A549 (cell line): ENCODE measurements around the gene PSAT1. TPM values are rescaled to one million over a fixed set of nuclear protein-coding genes. Genes with fewer than 3 reads are reported as not detected.

Experiments
- ATAC-seq, 2 experiments: fragments of 200-7000 bp in 1 of 2; fragments of >200 bp in 1 of 2; cut with Nextera tagmentation in 1 of 2; cut with Tn5 transposase in 1 of 2; 3 replicates each; pipeline versions ENCODE4 v1.8.0 to v1.9.1; 2018 to 2020; ENCODE audit warnings: mild to moderate bottlenecking in 1 of 2, moderate library complexity in 1 of 2
- CTCF ChIA-PET: fragments of 300-600 bp; sonication (Branson Sonifier 250); formaldehyde crosslinking; extraction: SDS; loops from one replicate; lab custom pipeline; 2021; ENCODE audit warnings: antibody characterized with exemption, inconsistent platforms; lab: Yijun Ruan, JAX
- POLR2A ChIA-PET: fragments of 350-600 bp; formaldehyde crosslinking; extraction: SDS; loops from one replicate; lab custom pipeline; 2021; ENCODE audit warnings: antibody characterized with exemption, inconsistent platforms; lab: Yijun Ruan, JAX
- DNase-seq, 2 experiments: peaks; one replicate each; pipeline versions ENCODE4 v3.0.0 to v3.0.0-alpha.2; 2011 to 2016; ENCODE audit warnings: low read depth in 1 of 2, low spot score in 1 of 2
- FAIRE-seq: peaks from 2 replicates; lab custom pipeline; 2011; peaks lifted over from hg19 to GRCh38; lab: Jason Lieb, UNC
- H3K27ac ChIP-seq, 2 experiments: fragments of >200 bp; sonication (Bioruptor Twin); formaldehyde crosslinking; 3 replicates each; pipeline ENCODE4 v1.5.1; 2016 to 2017
- H3K4me1 ChIP-seq: fragments of >200 bp; sonication (Bioruptor Twin); formaldehyde crosslinking; 3 replicates; pipeline ENCODE4 v1.6.1; 2016
- H3K4me2 ChIP-seq: fragments of >200 bp; sonication (Bioruptor Twin); formaldehyde crosslinking; 3 replicates; pipeline ENCODE4 v1.6.1; 2016
- H3K4me3 ChIP-seq: fragments of >200 bp; sonication (Bioruptor Twin); formaldehyde crosslinking; 3 replicates; pipeline ENCODE4 v1.5.1; 2016
- H3K9me3 ChIP-seq: fragments of >200 bp; sonication (Bioruptor Twin); formaldehyde crosslinking; 3 replicates; pipeline ENCODE4 v1.6.1; 2016
- CEBPB ChIP-seq, 2 experiments: fragments of >200 bp in 1 of 2; sonication (Bioruptor Twin) in 1 of 2; formaldehyde crosslinking in 1 of 2; IDR thresholded peaks; 2 replicates each; pipeline ENCODE4 v1.6.1; 2012 to 2016
- CHD2 ChIP-seq: fragments of 150-350 bp; IDR thresholded peaks from 2 replicates; pipeline ENCODE4 v1.6.1; 2014; ENCODE audit warnings: low read length; ENCODE audit not compliant: partially characterized antibody
- CHD4 ChIP-seq: fragments of 200-600 bp; sonication (generic); IDR thresholded peaks from 2 replicates; pipeline ENCODE4 v1.6.1; 2016; ENCODE audit warnings: antibody characterized with exemption, mild to moderate bottlenecking, borderline replicate concordance
- EP300 ChIP-seq, 2 experiments: fragments of >200 bp; sonication (Bioruptor Twin); formaldehyde crosslinking; IDR thresholded peaks; 2 replicates in 1 of 2; 3 replicates in 1 of 2; pipeline ENCODE4 v1.6.1; 2016 to 2017
- ESRRA ChIP-seq: fragments of 150-350 bp; IDR thresholded peaks from 2 replicates; pipeline ENCODE4 v1.6.1; 2014; ENCODE audit warnings: mild to moderate bottlenecking, low read length, borderline replicate concordance
- FOSL2 ChIP-seq, 2 experiments: fragments of 450-650 bp in 1 of 2; fragments of >200 bp in 1 of 2; sonication (Bioruptor Twin) in 1 of 2; formaldehyde crosslinking; IDR thresholded peaks; 2 replicates each; pipeline versions ENCODE4 v1.5.0 to v1.6.1; 2016 to 2020; ENCODE audit warnings: mild to moderate bottlenecking in 1 of 2, moderate library complexity in 1 of 2
- FOXS1 ChIP-seq: fragments of 250-450 bp; sonication (Bioruptor Pico); IDR thresholded peaks from 2 replicates; pipeline ENCODE4 v1.5.0; 2020; ENCODE audit warnings: mild to moderate bottlenecking, moderate library complexity
- GATA3 ChIP-seq: IDR thresholded peaks from 2 replicates; pipeline ENCODE4 v1.6.1; 2012; ENCODE audit warnings: borderline replicate concordance
- HOXB5 ChIP-seq: fragments of 250-450 bp; sonication (Bioruptor Pico); IDR thresholded peaks from 2 replicates; pipeline ENCODE4 v1.5.0; 2020; ENCODE audit warnings: mild to moderate bottlenecking, moderate library complexity
- JUN ChIP-seq, 2 experiments: fragments of >200 bp; sonication (Bioruptor Twin); formaldehyde crosslinking; IDR thresholded peaks; 2 replicates in 1 of 2; 3 replicates in 1 of 2; pipeline ENCODE4 v1.6.1; 2016 to 2017
- KDM5A ChIP-seq: fragments of 200-600 bp; sonication (generic); IDR thresholded peaks from 2 replicates; pipeline ENCODE4 v1.6.1; 2016; ENCODE audit warnings: antibody characterized with exemption, mild to moderate bottlenecking
- MAFK ChIP-seq: fragments of 450-650 bp; IDR thresholded peaks from 2 replicates; pipeline ENCODE4 v1.6.1; 2014; ENCODE audit not compliant: partially characterized antibody
- MAZ ChIP-seq: fragments of 150-350 bp; IDR thresholded peaks from 2 replicates; pipeline ENCODE4 v1.6.1; 2014; ENCODE audit warnings: antibody characterized with exemption, low read depth, low read length, borderline replicate concordance
- MYC ChIP-seq: IDR thresholded peaks from 2 replicates; pipeline ENCODE4 v1.6.1; 2012; ENCODE audit warnings: mild to moderate bottlenecking, inconsistent platforms, low read length, improper control_type of control experiment, borderline replicate concordance
- PHF8 ChIP-seq: fragments of 200-600 bp; sonication (generic); IDR thresholded peaks from 2 replicates; pipeline ENCODE4 v1.6.1; 2016; ENCODE audit warnings: low read depth, mild to moderate bottlenecking, antibody characterized with exemption, moderate library complexity, borderline replicate concordance
- POLR2A ChIP-seq: IDR thresholded peaks from 2 replicates; pipeline ENCODE4 v1.6.1; 2012; ENCODE audit warnings: mild to moderate bottlenecking, low read length
- POLR2AphosphoS2 ChIP-seq: conservative IDR thresholded peaks from 2 replicates; pipeline ENCODE4 v1.6.1; 2012; ENCODE audit warnings: low read length, improper control_type of control experiment, inconsistent platforms
- RFX5 ChIP-seq: fragments of 450-650 bp; IDR thresholded peaks from 2 replicates; pipeline ENCODE4 v1.7.1; 2014; ENCODE audit warnings: antibody characterized with exemption, mild to moderate bottlenecking, moderate library complexity
- RNF2 ChIP-seq: fragments of 200-600 bp; sonication (generic); IDR thresholded peaks from 2 replicates; pipeline ENCODE4 v1.6.1; 2016; ENCODE audit warnings: low read depth, mild to moderate bottlenecking, antibody characterized with exemption, moderate library complexity, borderline replicate concordance
- SREBF2 ChIP-seq: fragments of 450-650 bp; IDR thresholded peaks from 2 replicates; pipeline ENCODE4 v1.6.1; 2014; ENCODE audit warnings: mild to moderate bottlenecking, moderate library complexity
- WGBS: methylation state at CpG from one replicate; pipeline ENCODE4 v1.1.6; 2017; ENCODE audit errors: missing lambda C conversion rate; 5-methylcytosine and 5-hydroxymethylcytosine counted together
- polyA minus RNA-seq: library from RNA; depleted of rRNA, polyadenylated mRNA; stranded (reverse); fragments of >200 nt; gene quantifications from 2 replicates; pipeline ENCODE4 v1.2.3, GENCODE V29; 2011; rRNA and poly(A)+ RNA removed
- polyA plus RNA-seq, 4 experiments: library from polyadenylated mRNA; depleted of rRNA in 3 of 4; stranded (reverse); fragments of >200 nt; fragmentation: RNase III in 1 of 4; extraction: RNeasy Plus Mini Kit Qiagen cat#74134 plus additional on column Dnase treatment in 1 of 4; gene quantifications; 2 replicates in 3 of 4; 3 replicates in 1 of 4; pipeline ENCODE4 v1.2.3, GENCODE V29; 2011 to 2017
- TF ChIP-seq, protein P1 (sequence below): fragments of >200 bp; sonication (Bioruptor Twin); formaldehyde crosslinking; IDR thresholded peaks from 3 replicates; pipeline ENCODE4 v1.6.1; 2016
- TF ChIP-seq, protein P2 (sequence below): IDR thresholded peaks from 2 replicates; pipeline ENCODE4 v1.6.1; 2012
- TF ChIP-seq, protein P3 (sequence below): fragments of 450-650 bp; IDR thresholded peaks from 2 replicates; pipeline ENCODE4 v1.6.1; 2014; ENCODE audit warnings: antibody characterized with exemption
- TF ChIP-seq, protein P4 (sequence below): IDR thresholded peaks from 2 replicates; pipeline ENCODE4 v1.6.1; 2012; ENCODE audit warnings: low read depth, borderline replicate concordance
- TF ChIP-seq, protein P5 (sequence below): fragments of 250-450 bp; sonication (Bioruptor Pico); IDR thresholded peaks from 2 replicates; pipeline ENCODE4 v1.5.0; 2021; ENCODE audit warnings: mild to moderate bottlenecking, moderate library complexity, borderline replicate concordance

Gene PSAT1
- polyA plus RNA-seq (2011; rRNA removed) (383 and 529 TPM in 2 replicates), polyA plus RNA-seq (2017; fragmentation: RNase III; extraction: RNeasy Plus Mini Kit Qiagen cat#74134 plus additional on column Dnase treatment) (196 to 239 TPM (median 200 TPM) in 3 replicates), polyA minus RNA-seq (226 and 254 TPM in 2 replicates)
- polyA plus RNA-seq (2012; cell fraction: cytosol; rRNA removed): 164 and 182 TPM in 2 replicates
- 92.2 and 121 TPM in 2 replicates for polyA plus RNA-seq (2012; cell fraction: nucleus; rRNA removed)

DNA sequence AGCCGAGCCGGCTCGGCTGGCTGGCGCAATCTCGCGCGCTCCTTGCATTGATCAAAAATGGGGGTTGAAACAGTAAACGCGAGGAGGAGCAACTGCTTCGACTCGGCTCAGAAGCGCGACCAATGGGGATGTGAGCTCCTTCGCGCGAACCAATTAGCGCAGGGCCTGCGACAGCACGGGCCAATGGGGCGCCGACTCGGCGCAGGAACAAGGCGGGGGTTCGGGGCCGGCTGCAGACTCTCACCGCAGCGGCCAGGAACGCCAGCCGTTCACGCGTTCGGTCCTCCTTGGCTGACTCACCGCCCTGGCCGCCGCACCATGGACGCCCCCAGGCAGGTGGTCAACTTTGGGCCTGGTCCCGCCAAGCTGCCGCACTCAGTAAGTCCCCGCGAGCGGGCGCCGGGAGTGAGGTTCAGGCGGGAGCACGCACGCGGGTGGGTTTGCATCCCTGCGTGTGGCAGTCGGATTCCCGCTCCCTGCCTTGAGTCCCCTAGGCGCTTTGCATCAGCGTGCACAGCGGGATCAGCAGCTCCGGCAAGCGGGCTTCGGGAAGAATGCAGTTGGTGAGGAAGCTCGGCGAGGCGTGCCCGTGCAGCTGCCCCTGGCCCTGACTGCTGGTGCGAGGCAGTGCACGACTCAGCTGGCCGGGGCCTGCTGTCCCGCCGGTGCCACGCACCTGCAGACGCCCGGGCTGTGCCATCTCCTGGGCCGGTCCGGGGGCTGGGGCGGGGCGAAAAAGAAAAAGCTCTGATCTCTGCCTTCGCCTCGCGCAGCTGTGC, at the start of gene PSAT1:
TSS of gene PSAT1 (plus strand) at position 233 of the 779 bp plus-strand sequence. CDS start at position 319, 86 bp downstream.
- ChIA-PET CTCF (interaction anchor here (1.0 to 2.0 kb wide), 4 partner anchors 36 to 42 kb away, joined by 3 to 7 read pairs (median 5); no protein-coding TSS in a partner anchor), POLR2A (interaction anchor here (0.6 to 2.2 kb wide), 23 partner anchors 8 to 1304 kb away, joined by 3 to 12 read pairs (median 4); partner anchors contain the start of genes CEP78 and TLE4)
- peak; percentile 97 to 99 for DNase-seq
- Histone ChIP-seq H3K9me3 (no peaks in the 10 kb centered on the region), H3K4me2 (peak within 1 kb of the TSS; percentile 94), H3K4me1 (peaks cover 44% of the 10 kb centered on the region), H3K27ac (peak within 1 kb of the TSS; percentile 97 to 99), H3K4me3 (peak within 1 kb of the TSS; percentile 75)
- WGBS: 2% methylated on average over 38 of the region's 76 CpGs
- FAIRE-seq: no peak
- ATAC-seq: peak; percentile 95 to 99
- TF ChIP-seq, protein P1, sequence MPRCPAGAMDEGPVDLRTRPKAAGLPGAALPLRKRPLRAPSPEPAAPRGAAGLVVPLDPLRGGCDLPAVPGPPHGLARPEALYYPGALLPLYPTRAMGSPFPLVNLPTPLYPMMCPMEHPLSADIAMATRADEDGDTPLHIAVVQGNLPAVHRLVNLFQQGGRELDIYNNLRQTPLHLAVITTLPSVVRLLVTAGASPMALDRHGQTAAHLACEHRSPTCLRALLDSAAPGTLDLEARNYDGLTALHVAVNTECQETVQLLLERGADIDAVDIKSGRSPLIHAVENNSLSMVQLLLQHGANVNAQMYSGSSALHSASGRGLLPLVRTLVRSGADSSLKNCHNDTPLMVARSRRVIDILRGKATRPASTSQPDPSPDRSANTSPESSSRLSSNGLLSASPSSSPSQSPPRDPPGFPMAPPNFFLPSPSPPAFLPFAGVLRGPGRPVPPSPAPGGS: peak; percentile 81; the same call in 2 of the 3 replicates
- peak; percentile 49 to 85; a peak in 3 of 4 replicates for TF ChIP-seq CEBPB (IDR thresholded peaks at IDR 0.05)
- TF ChIP-seq POLR2A: peak; percentile 50
- TF ChIP-seq POLR2AphosphoS2: no peak
- no peak for TF ChIP-seq HOXB5 (CRISPR knock-in tag)
- TF ChIP-seq, protein P2, sequence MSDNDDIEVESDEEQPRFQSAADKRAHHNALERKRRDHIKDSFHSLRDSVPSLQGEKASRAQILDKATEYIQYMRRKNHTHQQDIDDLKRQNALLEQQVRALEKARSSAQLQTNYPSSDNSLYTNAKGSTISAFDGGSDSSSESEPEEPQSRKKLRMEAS: peak; percentile 77
- TF ChIP-seq MYC: peak; percentile 10; the same call in 1 of the 2 replicates
- TF ChIP-seq, protein P3, sequence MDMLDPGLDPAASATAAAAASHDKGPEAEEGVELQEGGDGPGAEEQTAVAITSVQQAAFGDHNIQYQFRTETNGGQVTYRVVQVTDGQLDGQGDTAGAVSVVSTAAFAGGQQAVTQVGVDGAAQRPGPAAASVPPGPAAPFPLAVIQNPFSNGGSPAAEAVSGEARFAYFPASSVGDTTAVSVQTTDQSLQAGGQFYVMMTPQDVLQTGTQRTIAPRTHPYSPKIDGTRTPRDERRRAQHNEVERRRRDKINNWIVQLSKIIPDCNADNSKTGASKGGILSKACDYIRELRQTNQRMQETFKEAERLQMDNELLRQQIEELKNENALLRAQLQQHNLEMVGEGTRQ: 0 out of 2 replicates have a peak, but pooled peaks have one; percentile 10
- TF ChIP-seq PHF8: peak; percentile 32; the same call in 1 of the 2 replicates
- TF ChIP-seq JUN (IDR thresholded peaks at IDR 0.05): peak; percentile 72 to 92; a peak in 4 of 5 replicates
- peak; percentile 79 for TF ChIP-seq RFX5
- TF ChIP-seq, protein P4, sequence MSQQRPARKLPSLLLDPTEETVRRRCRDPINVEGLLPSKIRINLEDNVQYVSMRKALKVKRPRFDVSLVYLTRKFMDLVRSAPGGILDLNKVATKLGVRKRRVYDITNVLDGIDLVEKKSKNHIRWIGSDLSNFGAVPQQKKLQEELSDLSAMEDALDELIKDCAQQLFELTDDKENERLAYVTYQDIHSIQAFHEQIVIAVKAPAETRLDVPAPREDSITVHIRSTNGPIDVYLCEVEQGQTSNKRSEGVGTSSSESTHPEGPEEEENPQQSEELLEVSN: peak; percentile 72
- no peak for TF ChIP-seq MAFK
- TF ChIP-seq CHD4: no peak
- TF ChIP-seq EP300 (IDR thresholded peaks at IDR 0.05): 0 out of 5 replicates have a peak, but pooled peaks of 1 of the 2 experiments have one; percentile 13
- 0 out of 2 replicates have a peak, but pooled peaks have one; percentile 10 for TF ChIP-seq FOSL2 (IDR thresholded peaks at IDR 0.05)
- TF ChIP-seq FOSL2 (CRISPR knock-in tag; IDR thresholded peaks at IDR 0.05): peak; percentile 75
- peak; percentile 55 for TF ChIP-seq CHD2

DNA sequence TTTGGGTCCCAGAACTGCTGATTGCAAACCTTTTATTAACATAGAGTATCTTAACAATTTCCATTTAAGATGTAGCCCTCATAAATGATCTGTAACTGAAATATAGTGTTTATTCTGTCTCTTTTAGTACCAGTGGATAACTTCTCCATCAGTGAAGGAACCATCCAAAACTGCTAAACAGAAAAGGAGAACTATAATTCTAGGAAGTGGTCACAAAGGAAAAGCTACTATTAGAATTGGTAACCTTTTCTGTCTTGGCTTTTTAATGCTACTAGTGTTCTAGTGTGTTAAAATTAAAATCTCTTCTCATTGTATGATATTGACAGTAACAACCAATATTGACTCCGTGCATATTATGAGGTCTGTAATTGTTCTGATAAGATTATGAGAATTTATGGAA, 48.3 kb upstream of the PSAT1 start:
- no peak for TF ChIP-seq KDM5A
- no peak for TF ChIP-seq ESRRA
- no peak for TF ChIP-seq GATA3
- no peak for TF ChIP-seq MAZ
- TF ChIP-seq, protein P2: no peak
- TF ChIP-seq MYC: no peak
- TF ChIP-seq HOXB5 (CRISPR knock-in tag): no peak
- no peak for TF ChIP-seq RNF2
- TF ChIP-seq FOXS1 (CRISPR knock-in tag): no peak
- no peak for TF ChIP-seq CHD4
- TF ChIP-seq, protein P3: no peak
- TF ChIP-seq SREBF2: no peak
- TF ChIP-seq, protein P5, sequence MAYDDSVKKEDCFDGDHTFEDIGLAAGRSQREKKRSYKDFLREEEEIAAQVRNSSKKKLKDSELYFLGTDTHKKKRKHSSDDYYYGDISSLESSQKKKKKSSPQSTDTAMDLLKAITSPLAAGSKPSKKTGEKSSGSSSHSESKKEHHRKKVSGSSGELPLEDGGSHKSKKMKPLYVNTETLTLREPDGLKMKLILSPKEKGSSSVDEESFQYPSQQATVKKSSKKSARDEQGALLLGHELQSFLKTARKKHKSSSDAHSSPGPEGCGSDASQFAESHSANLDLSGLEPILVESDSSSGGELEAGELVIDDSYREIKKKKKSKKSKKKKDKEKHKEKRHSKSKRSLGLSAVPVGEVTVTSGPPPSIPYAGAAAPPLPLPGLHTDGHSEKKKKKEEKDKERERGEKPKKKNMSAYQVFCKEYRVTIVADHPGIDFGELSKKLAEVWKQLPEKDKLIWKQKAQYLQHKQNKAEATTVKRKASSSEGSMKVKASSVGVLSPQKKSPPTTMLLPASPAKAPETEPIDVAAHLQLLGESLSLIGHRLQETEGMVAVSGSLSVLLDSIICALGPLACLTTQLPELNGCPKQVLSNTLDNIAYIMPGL: no peak
- ChIA-PET POLR2A (no interaction called here), CTCF (interaction anchor here (1.0 to 1.2 kb wide), 3 partner anchors 9 to 12 kb away, joined by 3 read pairs; partner anchors contain the start of gene CEP78)
- no peaks in the 10 kb centered on the region for H3K9me3 ChIP-seq
- WGBS: 90% methylated on average over 1 of the region's 1 CpG
- H3K27ac ChIP-seq: no peak overlapping the region
- no peak overlapping the region for H3K4me2 ChIP-seq
- FAIRE-seq: no peak
- no peak for ATAC-seq
- H3K4me3 ChIP-seq: no peak overlapping the region
- no peaks in the 10 kb centered on the region for H3K4me1 ChIP-seq
- no peak for DNase-seq
